Liver (tissue), 9 donors: ENCODE results near the gene NOL4L. TPM values are rescaled to one million over a fixed set of nuclear protein-coding genes. Genes with fewer than 3 reads are reported as not detected.

Source experiments
- DNase-seq: peaks from one replicate; pipeline ENCODE4 v3.0.0-alpha.2; 2017; ENCODE audit warnings: low spot score
- H3K27ac ChIP-seq, 2 donors: one replicate each; pipeline ENCODE4 v1.7.0; 2013; ENCODE audit warnings: inconsistent platforms in 2 of 2, low read length in 2 of 2, control low read depth in 1 of 2, low read depth in 1 of 2, mild to moderate bottlenecking in 1 of 2
- H3K27me3 ChIP-seq, 4 donors: one replicate each; pipeline versions ENCODE4 v1.6.1 to v1.7.0; 2013; ENCODE audit warnings: low read length in 3 of 4, inconsistent platforms in 1 of 4, mild to moderate bottlenecking in 1 of 4, moderate library complexity in 1 of 4; ENCODE audit not compliant: control insufficient read depth in 4 of 4, insufficient read depth in 4 of 4
- H3K36me3 ChIP-seq, 4 donors: one replicate each; pipeline versions ENCODE4 v1.6.1 to v1.7.0; 2013; ENCODE audit warnings: low read length in 3 of 4, mild to moderate bottlenecking in 3 of 4, low read depth in 1 of 4, moderate library complexity in 1 of 4; ENCODE audit not compliant: control insufficient read depth in 4 of 4, insufficient read depth in 3 of 4
- H3K4me1 ChIP-seq, 4 donors: one replicate each; pipeline versions ENCODE4 v1.6.1 to v1.7.0; 2013; ENCODE audit warnings: low read length in 3 of 4, mild to moderate bottlenecking in 3 of 4, moderate library complexity in 1 of 4; ENCODE audit not compliant: control insufficient read depth in 4 of 4, insufficient read depth in 4 of 4
- H3K4me3 ChIP-seq, 3 donors: one replicate each; pipeline versions ENCODE4 v1.6.1 to v1.7.0; 2013; ENCODE audit warnings: low read length in 3 of 3, control low read depth in 1 of 3, low read depth in 1 of 3, mild to moderate bottlenecking in 1 of 3
- H3K9ac ChIP-seq, 2 donors: one replicate each; pipeline ENCODE4 v1.7.0; 2013; ENCODE audit warnings: low read length in 2 of 2, mild to moderate bottlenecking in 2 of 2, moderate library complexity in 2 of 2, control low read depth in 1 of 2, low read depth in 1 of 2
- H3K9me3 ChIP-seq, 4 donors: one replicate each; pipeline versions ENCODE4 v1.6.1 to v1.7.0; 2013; ENCODE audit warnings: low read length in 3 of 4; ENCODE audit not compliant: control insufficient read depth in 4 of 4
- EGR1 ChIP-seq, 2 donors: IDR thresholded peaks; 2 replicates each; pipeline ENCODE4 v1.6.1; 2016 to 2018; ENCODE audit warnings: antibody characterized with exemption in 2 of 2, low read depth in 2 of 2
- FOXA1 ChIP-seq: IDR thresholded peaks from 2 replicates; pipeline ENCODE4 v1.6.1; 2016; ENCODE audit warnings: antibody characterized with exemption
- FOXA2 ChIP-seq: IDR thresholded peaks from 2 replicates; pipeline ENCODE4 v1.6.1; 2016; ENCODE audit warnings: antibody characterized with exemption
- GABPA ChIP-seq, 2 donors: IDR thresholded peaks in 1 of 2; conservative IDR thresholded peaks in 1 of 2; 2 replicates each; pipeline ENCODE4 v1.6.1; 2016; ENCODE audit warnings: antibody characterized with exemption in 2 of 2, mild to moderate bottlenecking in 1 of 2, moderate library complexity in 1 of 2
- HNF4A ChIP-seq, 2 donors: conservative IDR thresholded peaks; 2 replicates each; pipeline ENCODE4 v1.6.1; 2016; ENCODE audit warnings: antibody characterized with exemption in 2 of 2, mild to moderate bottlenecking in 2 of 2
- HNF4G ChIP-seq: IDR thresholded peaks from 2 replicates; pipeline ENCODE4 v1.6.1; 2016; ENCODE audit warnings: antibody characterized with exemption
- JUND ChIP-seq, 2 donors: IDR thresholded peaks; 2 replicates each; pipeline ENCODE4 v1.6.1; 2016; ENCODE audit warnings: antibody characterized with exemption in 2 of 2
- NR2F2 ChIP-seq: IDR thresholded peaks from 2 replicates; pipeline ENCODE4 v1.6.1; 2016; ENCODE audit warnings: antibody characterized with exemption
- RAD21 ChIP-seq, 2 donors: IDR thresholded peaks; 2 replicates each; pipeline ENCODE4 v1.6.1; 2016; ENCODE audit warnings: antibody characterized with exemption in 2 of 2, mild to moderate bottlenecking in 2 of 2
- RXRA ChIP-seq, 2 donors: IDR thresholded peaks; 2 replicates each; pipeline ENCODE4 v1.6.1; 2017 to 2018; ENCODE audit warnings: antibody characterized with exemption in 2 of 2, mild to moderate bottlenecking in 1 of 2
- TAF1 ChIP-seq: conservative IDR thresholded peaks from 2 replicates; pipeline ENCODE4 v1.6.1; 2016; ENCODE audit warnings: antibody characterized with exemption, mild to moderate bottlenecking
- YY1 ChIP-seq: IDR thresholded peaks from 2 replicates; pipeline ENCODE4 v1.6.1; 2016; ENCODE audit warnings: antibody characterized with exemption, mild to moderate bottlenecking
- whole genome bisulfite sequencing: extraction: QIAGEN DNeasy Blood & Tissue Kit; methylation state at CpG from one replicate; pipeline ENCODE4 v1.1.7; 2013; 5-methylcytosine and 5-hydroxymethylcytosine counted together
- polyA plus RNA-seq, 2 donors: library from polyadenylated mRNA; stranded (reverse) in 1 of 2; unstranded in 1 of 2; fragments of 200-250 nt in 1 of 2; fragments of >200 nt in 1 of 2; fragmentation: Nextera tagmentation in 1 of 2; extraction: Ambion mirVana in 1 of 2; gene quantifications; one replicate each; pipeline versions ENCODE4 v1.2.1 to v1.2.3, GENCODE V29; 2013 to 2015
- total RNA-seq, 2 donors: library from RNA; depleted of rRNA; stranded (reverse); fragments of >200 nt; gene quantifications; one replicate each; pipeline ENCODE4 v1.2.3, GENCODE V29; 2014
- TF ChIP-seq, protein P1 (sequence below): IDR thresholded peaks from 2 replicates; pipeline ENCODE4 v1.6.1; 2016; ENCODE audit warnings: antibody characterized with exemption
- TF ChIP-seq, protein P2 (sequence below): IDR thresholded peaks from 2 replicates; pipeline ENCODE4 v1.6.1; 2016; ENCODE audit warnings: antibody characterized with exemption
- TF ChIP-seq, protein P3 (sequence below): fragments of 150-350 bp; IDR thresholded peaks from 2 replicates; pipeline ENCODE4 v1.5.1; 2017; ENCODE audit warnings: improper control_type of control experiment, low read depth, low read length; ENCODE audit not compliant: missing input control
- TF ChIP-seq, protein P4 (sequence below): IDR thresholded peaks from 2 replicates; pipeline ENCODE4 v1.6.1; 2016; ENCODE audit warnings: antibody characterized with exemption
- TF ChIP-seq, protein P5 (sequence below): IDR thresholded peaks from 2 replicates; pipeline ENCODE4 v1.6.1; 2016; ENCODE audit warnings: antibody characterized with exemption, mild to moderate bottlenecking
- donor health status: healthy.
- donor health status: healthy.
- donor health status: healthy.
- donor health status: healthy.
- donor health status: healthy.

NOL4L gene
- total and polyA plus RNA-seq, 4 donors = 2.2 to 6.8 (median 4.3) TPM

DNA sequence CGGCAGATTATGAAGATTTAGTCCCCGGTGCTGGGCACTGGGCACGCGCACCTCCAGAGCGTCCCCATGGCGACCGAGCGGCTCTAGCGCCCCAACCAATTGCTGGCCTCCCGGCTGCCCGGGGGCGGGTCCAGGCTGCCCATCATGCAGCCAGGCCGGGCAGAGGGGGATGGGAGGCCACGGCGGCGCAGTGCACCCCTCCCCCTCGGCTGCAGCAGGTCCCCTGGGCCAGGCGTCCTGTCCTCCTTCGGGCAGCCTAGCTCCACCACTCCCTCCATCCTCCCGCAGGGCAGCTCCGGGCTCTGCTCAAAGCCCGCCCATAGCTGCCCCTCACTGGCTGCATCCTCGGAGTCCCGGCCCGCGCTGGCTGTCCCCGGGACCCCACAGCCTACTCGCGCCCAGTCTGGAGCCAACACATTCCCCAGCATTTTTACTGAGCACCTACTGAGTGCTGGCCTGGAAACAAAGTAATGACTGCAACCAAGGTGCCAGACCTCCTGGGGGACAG is 127.6 kb downstream of the NOL4L start (continued):
- TF ChIP-seq YY1 = no peak
- no peak for TF ChIP-seq FOXA1
- TF ChIP-seq HNF4A (conservative IDR thresholded peaks at IDR 0.05) = no peak
- TF ChIP-seq GABPA (IDR thresholded peaks at IDR 0.05 in 1 of 2, conservative IDR thresholded peaks at IDR 0.05 in 1 of 2) = no peak
- TF ChIP-seq, protein P1, sequence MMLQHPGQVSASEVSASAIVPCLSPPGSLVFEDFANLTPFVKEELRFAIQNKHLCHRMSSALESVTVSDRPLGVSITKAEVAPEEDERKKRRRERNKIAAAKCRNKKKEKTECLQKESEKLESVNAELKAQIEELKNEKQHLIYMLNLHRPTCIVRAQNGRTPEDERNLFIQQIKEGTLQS = no peak

DNA sequence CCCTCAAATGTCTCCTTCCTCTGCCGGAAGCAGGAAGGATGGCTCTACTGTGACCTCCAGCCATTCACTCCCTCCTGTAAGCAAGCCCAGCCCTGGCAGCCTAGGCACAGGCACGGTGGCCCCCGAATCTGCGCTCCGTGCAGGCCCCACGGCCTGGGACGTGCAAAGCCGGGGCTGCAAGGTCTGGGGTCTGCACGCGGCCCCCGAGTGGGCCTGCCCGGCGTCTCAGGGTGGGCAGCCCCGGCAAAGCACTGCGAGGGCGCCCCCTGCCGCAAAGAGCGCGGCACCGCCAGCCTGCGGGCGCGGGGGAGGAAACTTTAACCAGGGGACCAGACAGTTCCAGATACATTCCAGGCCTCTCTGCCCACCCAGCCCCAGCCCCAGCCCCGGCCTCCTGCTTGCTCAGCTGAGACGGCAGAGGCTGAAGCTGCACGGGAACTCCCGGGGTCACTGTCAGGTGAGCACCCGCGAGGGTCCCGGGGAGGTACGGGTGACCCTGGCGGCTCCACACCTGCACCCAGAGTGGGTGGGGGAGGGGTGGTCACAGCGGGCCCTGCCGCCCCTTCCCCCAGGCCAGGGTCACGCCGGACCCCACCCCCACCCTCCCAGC is 128.2 kb downstream of the NOL4L start:
- Histone ChIP-seq H3K4me3 (peak overlapping the region in 1 of 3 donors; percentile 36), H3K27me3 (no peaks in the 10 kb centered on the region), H3K27ac (no peak overlapping the region), H3K9ac (no peak overlapping the region), H3K4me1 (peaks cover 0 to 18% (median 8%) of the 10 kb centered on the region in 4 donors), H3K36me3 (peaks cover 0 to 27% (median 7%) of the 10 kb centered on the region in 4 donors), H3K9me3 (no peaks in the 10 kb centered on the region)
- WGBS = 29% methylated on average over 36 of the region's 36 CpGs
- TF ChIP-seq, protein P2, sequence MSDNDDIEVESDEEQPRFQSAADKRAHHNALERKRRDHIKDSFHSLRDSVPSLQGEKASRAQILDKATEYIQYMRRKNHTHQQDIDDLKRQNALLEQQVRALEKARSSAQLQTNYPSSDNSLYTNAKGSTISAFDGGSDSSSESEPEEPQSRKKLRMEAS = no peak
- TF ChIP-seq HNF4G = no peak
- TF ChIP-seq RAD21 (IDR thresholded peaks at IDR 0.05) = peak; percentile 56 to 71
- TF ChIP-seq, protein P3, sequence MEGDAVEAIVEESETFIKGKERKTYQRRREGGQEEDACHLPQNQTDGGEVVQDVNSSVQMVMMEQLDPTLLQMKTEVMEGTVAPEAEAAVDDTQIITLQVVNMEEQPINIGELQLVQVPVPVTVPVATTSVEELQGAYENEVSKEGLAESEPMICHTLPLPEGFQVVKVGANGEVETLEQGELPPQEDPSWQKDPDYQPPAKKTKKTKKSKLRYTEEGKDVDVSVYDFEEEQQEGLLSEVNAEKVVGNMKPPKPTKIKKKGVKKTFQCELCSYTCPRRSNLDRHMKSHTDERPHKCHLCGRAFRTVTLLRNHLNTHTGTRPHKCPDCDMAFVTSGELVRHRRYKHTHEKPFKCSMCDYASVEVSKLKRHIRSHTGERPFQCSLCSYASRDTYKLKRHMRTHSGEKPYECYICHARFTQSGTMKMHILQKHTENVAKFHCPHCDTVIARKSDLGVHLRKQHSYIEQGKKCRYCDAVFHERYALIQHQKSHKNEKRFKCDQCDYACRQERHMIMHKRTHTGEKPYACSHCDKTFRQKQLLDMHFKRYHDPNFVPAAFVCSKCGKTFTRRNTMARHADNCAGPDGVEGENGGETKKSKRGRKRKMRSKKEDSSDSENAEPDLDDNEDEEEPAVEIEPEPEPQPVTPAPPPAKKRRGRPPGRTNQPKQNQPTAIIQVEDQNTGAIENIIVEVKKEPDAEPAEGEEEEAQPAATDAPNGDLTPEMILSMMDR = peak; percentile 46
- no peak for TF ChIP-seq FOXA2
- TF ChIP-seq JUND (IDR thresholded peaks at IDR 0.05) = no peak
- no peak for TF ChIP-seq RXRA (IDR thresholded peaks at IDR 0.05)
- DNase-seq = peak; percentile 70

DNA sequence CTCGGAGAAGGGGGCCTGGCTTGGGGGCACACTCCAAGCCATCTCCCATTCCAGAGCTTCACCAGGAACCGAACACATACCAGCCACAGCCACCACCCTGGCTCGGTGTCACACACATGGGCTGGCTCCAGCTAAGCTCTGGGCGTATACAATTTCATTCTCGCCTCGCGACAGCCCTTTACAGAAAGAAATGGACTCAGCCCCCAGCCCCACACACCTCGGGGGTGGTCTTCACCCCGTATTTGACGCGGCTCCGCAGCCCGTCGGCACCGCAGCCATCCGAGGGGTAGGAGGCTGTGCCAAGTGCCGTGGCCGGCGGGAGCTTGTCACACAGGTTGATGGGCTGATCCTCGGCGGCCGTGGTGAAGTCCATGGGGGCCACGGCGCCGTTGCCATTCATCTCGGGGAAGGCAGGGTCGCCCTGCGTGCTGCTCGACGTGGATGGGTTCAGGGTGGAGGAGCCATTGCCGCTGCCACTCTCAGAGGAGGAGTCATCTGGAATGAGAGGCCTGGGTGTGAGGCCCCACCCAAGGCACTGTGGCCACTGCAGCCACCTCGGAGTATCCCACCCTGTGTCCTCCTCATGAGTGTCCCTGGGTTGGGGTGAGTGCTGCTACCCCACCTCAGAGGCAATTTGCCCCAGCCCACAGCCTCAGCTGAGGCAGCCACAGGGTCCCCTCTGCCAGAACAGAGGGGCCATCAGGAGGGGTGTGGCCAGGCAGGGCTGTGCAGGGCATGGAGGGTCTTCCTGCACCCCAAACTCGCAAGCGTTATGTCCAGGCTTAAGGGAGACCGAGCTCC is 129.0 kb downstream of the NOL4L start:
- no peak overlapping the region for H3K9ac ChIP-seq
- no peaks in the 10 kb centered on the region for H3K27me3 ChIP-seq
- H3K4me3 ChIP-seq = no peak overlapping the region
- WGBS = 94% methylated on average over 35 of the region's 35 CpGs
- peaks cover 0 to 18% (median 7%) of the 10 kb centered on the region in 4 donors for H3K4me1 ChIP-seq
- H3K36me3 ChIP-seq = peaks cover 0 to 33% (median 10%) of the 10 kb centered on the region in 4 donors
- no peak overlapping the region for H3K27ac ChIP-seq
- no peak for DNase-seq
- H3K9me3 ChIP-seq = no peaks in the 10 kb centered on the region
- TF ChIP-seq, protein P3 = no peak
- TF ChIP-seq, protein P4, sequence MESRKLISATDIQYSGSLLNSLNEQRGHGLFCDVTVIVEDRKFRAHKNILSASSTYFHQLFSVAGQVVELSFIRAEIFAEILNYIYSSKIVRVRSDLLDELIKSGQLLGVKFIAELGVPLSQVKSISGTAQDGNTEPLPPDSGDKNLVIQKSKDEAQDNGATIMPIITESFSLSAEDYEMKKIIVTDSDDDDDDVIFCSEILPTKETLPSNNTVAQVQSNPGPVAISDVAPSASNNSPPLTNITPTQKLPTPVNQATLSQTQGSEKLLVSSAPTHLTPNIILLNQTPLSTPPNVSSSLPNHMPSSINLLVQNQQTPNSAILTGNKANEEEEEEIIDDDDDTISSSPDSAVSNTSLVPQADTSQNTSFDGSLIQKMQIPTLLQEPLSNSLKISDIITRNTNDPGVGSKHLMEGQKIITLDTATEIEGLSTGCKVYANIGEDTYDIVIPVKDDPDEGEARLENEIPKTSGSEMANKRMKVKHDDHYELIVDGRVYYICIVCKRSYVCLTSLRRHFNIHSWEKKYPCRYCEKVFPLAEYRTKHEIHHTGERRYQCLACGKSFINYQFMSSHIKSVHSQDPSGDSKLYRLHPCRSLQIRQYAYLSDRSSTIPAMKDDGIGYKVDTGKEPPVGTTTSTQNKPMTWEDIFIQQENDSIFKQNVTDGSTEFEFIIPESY = no peak
- TF ChIP-seq RXRA (IDR thresholded peaks at IDR 0.05) = no peak
- TF ChIP-seq HNF4A (conservative IDR thresholded peaks at IDR 0.05) = no peak
- no peak for TF ChIP-seq RAD21 (IDR thresholded peaks at IDR 0.05)
- TF ChIP-seq NR2F2 = no peak
- no peak for TF ChIP-seq EGR1 (IDR thresholded peaks at IDR 0.05; ENCODE audit: low read depth in 2 of 2)
- no peak for TF ChIP-seq GABPA (IDR thresholded peaks at IDR 0.05 in 1 of 2, conservative IDR thresholded peaks at IDR 0.05 in 1 of 2)
- no peak for TF ChIP-seq TAF1
- TF ChIP-seq FOXA1 = no peak
- TF ChIP-seq, protein P5, sequence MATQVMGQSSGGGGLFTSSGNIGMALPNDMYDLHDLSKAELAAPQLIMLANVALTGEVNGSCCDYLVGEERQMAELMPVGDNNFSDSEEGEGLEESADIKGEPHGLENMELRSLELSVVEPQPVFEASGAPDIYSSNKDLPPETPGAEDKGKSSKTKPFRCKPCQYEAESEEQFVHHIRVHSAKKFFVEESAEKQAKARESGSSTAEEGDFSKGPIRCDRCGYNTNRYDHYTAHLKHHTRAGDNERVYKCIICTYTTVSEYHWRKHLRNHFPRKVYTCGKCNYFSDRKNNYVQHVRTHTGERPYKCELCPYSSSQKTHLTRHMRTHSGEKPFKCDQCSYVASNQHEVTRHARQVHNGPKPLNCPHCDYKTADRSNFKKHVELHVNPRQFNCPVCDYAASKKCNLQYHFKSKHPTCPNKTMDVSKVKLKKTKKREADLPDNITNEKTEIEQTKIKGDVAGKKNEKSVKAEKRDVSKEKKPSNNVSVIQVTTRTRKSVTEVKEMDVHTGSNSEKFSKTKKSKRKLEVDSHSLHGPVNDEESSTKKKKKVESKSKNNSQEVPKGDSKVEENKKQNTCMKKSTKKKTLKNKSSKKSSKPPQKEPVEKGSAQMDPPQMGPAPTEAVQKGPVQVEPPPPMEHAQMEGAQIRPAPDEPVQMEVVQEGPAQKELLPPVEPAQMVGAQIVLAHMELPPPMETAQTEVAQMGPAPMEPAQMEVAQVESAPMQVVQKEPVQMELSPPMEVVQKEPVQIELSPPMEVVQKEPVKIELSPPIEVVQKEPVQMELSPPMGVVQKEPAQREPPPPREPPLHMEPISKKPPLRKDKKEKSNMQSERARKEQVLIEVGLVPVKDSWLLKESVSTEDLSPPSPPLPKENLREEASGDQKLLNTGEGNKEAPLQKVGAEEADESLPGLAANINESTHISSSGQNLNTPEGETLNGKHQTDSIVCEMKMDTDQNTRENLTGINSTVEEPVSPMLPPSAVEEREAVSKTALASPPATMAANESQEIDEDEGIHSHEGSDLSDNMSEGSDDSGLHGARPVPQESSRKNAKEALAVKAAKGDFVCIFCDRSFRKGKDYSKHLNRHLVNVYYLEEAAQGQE = no peak
- no peak for TF ChIP-seq FOXA2
- no peak for TF ChIP-seq HNF4G
- TF ChIP-seq, protein P1 = no peak
